Naive B cell (primary cell): ENCODE data around the gene DMBT1. TPM values are rescaled to one million over a fixed set of nuclear protein-coding genes. Genes with fewer than 3 reads are reported as not detected.

ENCODE experiments used
- ATAC-seq, 2 donors: fragments of 150-1000 bp; cut with Tn5 transposase; 2 replicates each; pipeline ENCODE4 v1.10.0; 2021; ENCODE audit warnings: low read depth in 2 of 2, mild to moderate bottlenecking in 2 of 2, moderate library complexity in 2 of 2
- DNase-seq: peaks from one replicate; pipeline ENCODE4 v3.0.0; 2022
- H3K27ac Mint-ChIP-seq, 6 donors: one replicate each; pipeline ENCODE4 v1.8.0; 2020 to 2022; ENCODE audit warnings: mild to moderate bottlenecking in 6 of 6, mixed read lengths in 6 of 6, moderate library complexity in 5 of 6, inconsistent platforms in 2 of 6
- H3K27me3 Mint-ChIP-seq, 3 donors: one replicate each; pipeline ENCODE4 v1.8.0; 2021 to 2022; ENCODE audit warnings: mixed read lengths in 3 of 3, mild to moderate bottlenecking in 1 of 3
- H3K36me3 Mint-ChIP-seq, 2 donors: one replicate each; pipeline ENCODE4 v1.8.0; 2020 to 2022; ENCODE audit warnings: mixed read lengths in 2 of 2, inconsistent platforms in 1 of 2, mild to moderate bottlenecking in 1 of 2
- H3K4me1 Mint-ChIP-seq, 3 donors: one replicate each; pipeline ENCODE4 v1.8.0; 2020 to 2022; ENCODE audit warnings: mixed read lengths in 3 of 3, inconsistent platforms in 1 of 3, mild to moderate bottlenecking in 1 of 3, moderate library complexity in 1 of 3
- H3K4me3 Mint-ChIP-seq, 8 donors: one replicate each; pipeline ENCODE4 v1.8.0; 2020 to 2022; ENCODE audit warnings: mild to moderate bottlenecking in 8 of 8, mixed read lengths in 8 of 8, moderate library complexity in 8 of 8, inconsistent platforms in 2 of 8
- H3K9me3 Mint-ChIP-seq, 7 donors: one replicate each; pipeline ENCODE4 v1.8.0; 2020 to 2022; ENCODE audit warnings: mixed read lengths in 7 of 7, mild to moderate bottlenecking in 5 of 7, inconsistent platforms in 2 of 7, moderate library complexity in 1 of 7
- polyA plus RNA-seq, 6 donors: library from polyadenylated mRNA; unstranded; fragments of 300-500 nt; fragmentation: Illumina TruSeq; gene quantifications; one replicate each; pipeline ENCODE4 v1.2.3, GENCODE V29; 2021; ENCODE audit warnings: low read depth in 6 of 6

DMBT1 gene
- polyA plus RNA-seq, 6 donors from 2014 or later, result not detected

DNA sequence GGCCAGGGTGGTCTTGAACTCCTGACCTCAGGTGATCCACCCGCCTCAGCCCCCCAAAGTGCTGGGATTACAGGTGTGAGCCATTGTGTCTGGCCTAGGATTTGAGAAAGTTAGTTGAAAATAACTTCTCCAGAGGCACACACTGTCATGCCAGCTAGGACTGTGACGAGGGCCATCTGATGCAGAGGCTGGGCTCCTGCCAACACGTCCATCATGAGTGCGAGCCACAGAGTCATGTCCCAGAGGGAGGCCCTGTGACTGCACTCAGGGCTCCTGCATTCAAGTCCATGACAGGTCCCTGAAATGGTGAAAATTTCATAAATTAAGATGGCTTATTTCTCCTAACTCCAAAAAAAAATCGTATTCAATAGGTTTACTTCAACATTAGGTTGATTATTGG is 122.0 kb downstream of the DMBT1 start:
- Mint-ChIP-seq H3K4me3 (no peak overlapping the region), H3K9me3 (peaks cover 0 to 6% (median 3%) of the 10 kb centered on the region in 7 donors), H3K27ac (no peak overlapping the region), H3K36me3 (no peaks in the 10 kb centered on the region), H3K4me1 (no peaks in the 10 kb centered on the region), H3K27me3 (peaks cover 28 to 30% (median 30%) of the 10 kb centered on the region in 3 donors)
- DNase-seq, result no peak
- no peak for ATAC-seq

DNA sequence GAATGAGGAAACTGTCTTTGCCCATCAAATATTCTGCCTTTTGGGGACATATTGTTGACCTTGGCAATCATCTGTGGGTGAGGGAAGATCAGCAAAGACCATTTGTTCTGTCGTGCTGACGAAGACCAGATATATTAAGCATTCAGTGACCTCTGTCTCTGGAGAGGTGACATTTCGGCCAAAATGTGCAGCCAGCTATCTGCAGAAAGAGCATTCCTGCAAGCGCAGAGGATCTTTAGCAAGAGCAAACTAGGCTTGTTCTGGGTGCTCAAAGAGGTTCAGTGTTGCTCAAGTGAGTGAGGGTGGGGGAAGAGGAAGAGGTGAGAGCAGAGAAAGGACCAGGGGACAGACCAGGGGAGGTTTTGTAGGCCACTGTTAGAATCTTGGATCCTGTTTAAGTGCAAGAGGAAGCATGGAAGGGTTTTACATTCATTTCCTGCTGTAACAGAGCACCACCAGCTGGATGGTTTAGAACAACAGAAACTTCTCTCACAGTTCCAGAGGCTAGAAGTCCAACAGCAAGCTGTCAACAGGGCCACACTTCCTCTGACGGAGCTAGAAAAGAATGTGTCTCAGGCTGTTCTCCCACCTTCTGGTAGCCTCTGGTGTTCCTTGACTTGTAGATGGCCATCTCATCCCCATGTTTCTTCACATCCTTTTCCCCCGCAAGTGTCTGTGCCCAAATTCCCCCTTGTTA is 127.9 kb downstream of the DMBT1 start:
- peaks cover 0 to 6% (median 2%) of the 10 kb centered on the region in 7 donors for H3K9me3 Mint-ChIP-seq
- ATAC-seq, result no peak
- H3K27ac Mint-ChIP-seq, result no peak overlapping the region
- H3K4me1 Mint-ChIP-seq, result no peaks in the 10 kb centered on the region
- peaks cover 41 to 45% (median 44%) of the 10 kb centered on the region in 3 donors for H3K27me3 Mint-ChIP-seq
- no peaks in the 10 kb centered on the region for H3K36me3 Mint-ChIP-seq
- no peak for DNase-seq
- H3K4me3 Mint-ChIP-seq, result no peak overlapping the region

DNA sequence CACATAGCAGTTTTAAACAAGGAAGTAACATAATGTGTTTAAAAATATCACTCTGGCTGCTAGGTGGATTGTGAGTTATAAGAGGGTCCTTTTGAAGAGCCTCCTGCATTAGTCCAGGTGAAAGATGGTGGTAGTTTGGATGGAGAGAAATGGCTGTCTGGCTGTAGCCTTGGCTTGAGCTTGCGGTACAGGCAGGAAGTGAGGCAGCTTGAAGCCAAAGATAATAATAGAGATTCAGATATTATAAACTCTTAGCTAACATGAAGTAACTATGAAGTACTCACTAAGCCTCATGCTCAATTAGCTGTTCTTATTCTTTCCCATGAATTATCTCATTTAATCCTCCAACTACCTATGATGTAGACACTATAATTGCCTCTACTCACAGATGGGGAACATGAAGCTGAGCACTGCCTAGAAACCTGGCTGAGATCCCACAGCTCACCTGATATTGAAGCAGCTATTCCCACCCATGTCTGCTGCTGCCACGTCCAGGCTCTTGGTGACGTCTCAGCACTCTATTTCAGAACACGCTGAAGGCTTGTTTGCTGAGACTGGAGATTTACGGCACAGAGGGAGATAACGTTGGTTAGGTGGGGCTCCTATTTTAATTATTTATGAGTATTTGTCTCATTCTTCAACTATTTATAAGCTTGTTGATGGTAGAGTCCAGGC is 128.7 kb downstream of the DMBT1 start:
- ATAC-seq (no peak), DNase-seq (no peak)
- Mint-ChIP-seq H3K27ac (no peak overlapping the region), H3K4me3 (no peak overlapping the region), H3K36me3 (no peaks in the 10 kb centered on the region), H3K9me3 (peaks cover 0 to 6% (median 2%) of the 10 kb centered on the region in 7 donors), H3K27me3 (peaks cover 36 to 43% (median 42%) of the 10 kb centered on the region in 3 donors), H3K4me1 (no peaks in the 10 kb centered on the region)

DNA sequence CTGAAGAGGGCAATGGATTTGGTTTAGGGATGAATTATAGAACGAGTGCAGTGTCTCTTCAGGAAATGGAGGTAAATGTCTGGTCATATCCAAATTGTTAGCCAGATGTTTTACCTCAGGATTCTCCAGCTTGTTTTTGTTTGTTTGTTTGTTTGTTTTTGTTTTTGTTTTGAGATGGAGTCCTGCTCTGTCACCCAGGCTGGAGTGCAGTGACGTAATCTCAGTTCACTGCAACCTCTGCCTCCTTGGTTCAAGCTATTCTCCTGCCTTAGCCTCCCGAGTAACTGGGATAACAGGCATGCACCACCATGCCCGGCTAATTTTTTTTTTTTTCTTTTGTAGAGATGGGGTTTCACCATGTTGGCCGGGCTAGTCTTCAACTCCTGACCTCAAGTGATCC is 132.2 kb downstream of the DMBT1 start:
- Mint-ChIP-seq H3K4me3 (no peak overlapping the region), H3K36me3 (no peaks in the 10 kb centered on the region), H3K4me1 (no peaks in the 10 kb centered on the region), H3K27me3 (peaks cover 25 to 28% (median 27%) of the 10 kb centered on the region in 3 donors), H3K9me3 (peaks cover 0 to 4% (median 0%) of the 10 kb centered on the region in 7 donors), H3K27ac (no peak overlapping the region)
- ATAC-seq, result no peak
- no peak for DNase-seq

Other genes starting within 250 kb of the DMBT1 start
- 10 to 100 TPM; 78.2 to 95.7 (median 89.4) TPM for gene PLEKHA1, start 186.0 kb upstream of the DMBT1 start, polyA plus RNA-seq
- not detected for gene ARMS2, start 106.1 kb upstream of the DMBT1 start, polyA plus RNA-seq
- gene HTRA1, start 99.2 kb upstream of the DMBT1 start, polyA plus RNA-seq, result not detected
- not detected for gene C10orf120, start 139.1 kb downstream of the DMBT1 start, polyA plus RNA-seq